KMS-11 (cell line): ENCODE data around the gene PIP5K1C.

ENCODE experiments used
- H2AFZ ChIP-seq: fragments of 200-600 bp; sonication (generic); 2 replicates; pipeline ENCODE4 v1.6.1; 2016; ENCODE audit warnings: antibody characterized with exemption, mixed run types, low read depth
- H3K27ac ChIP-seq: fragments of 200-600 bp; sonication (generic); 2 replicates; pipeline ENCODE4 v1.6.1; 2016; ENCODE audit warnings: mild to moderate bottlenecking, mixed run types
- H3K27me3 ChIP-seq: fragments of 200-600 bp; sonication (generic); 2 replicates; pipeline ENCODE4 v1.6.1; 2017; ENCODE audit warnings: mild to moderate bottlenecking, low read depth, mixed run types, moderate library complexity; ENCODE audit not compliant: insufficient read depth
- H3K36me3 ChIP-seq: fragments of 200-600 bp; sonication (generic); 2 replicates; pipeline ENCODE4 v1.6.1; 2017; ENCODE audit warnings: mild to moderate bottlenecking, mixed run types; ENCODE audit not compliant: insufficient read depth
- H3K4me1 ChIP-seq: fragments of 200-600 bp; sonication (generic); 2 replicates; pipeline ENCODE4 v1.6.1; 2016; ENCODE audit warnings: mild to moderate bottlenecking, low read depth, mixed run types; ENCODE audit not compliant: poor library complexity, severe bottlenecking
- H3K4me2 ChIP-seq: fragments of 200-600 bp; sonication (generic); 2 replicates; pipeline ENCODE4 v1.7.0; 2016; ENCODE audit warnings: mild to moderate bottlenecking, mixed run types
- H3K4me3 ChIP-seq: fragments of 200-600 bp; sonication (generic); IDR thresholded peaks from 2 replicates; pipeline ENCODE4 v1.6.1; 2017; ENCODE audit warnings: low read depth, low read length, mixed read lengths; ENCODE audit not compliant: insufficient read depth
- H3K79me2 ChIP-seq: fragments of 200-600 bp; sonication (generic); 2 replicates; pipeline ENCODE4 v1.6.1; 2016; ENCODE audit warnings: low read depth, mixed run types; ENCODE audit not compliant: insufficient read depth
- H3K9ac ChIP-seq: fragments of 200-600 bp; sonication (generic); 2 replicates; pipeline ENCODE4 v1.6.1; 2016; ENCODE audit warnings: mild to moderate bottlenecking, mixed run types
- H4K20me1 ChIP-seq: fragments of 200-600 bp; sonication (generic); 2 replicates; pipeline ENCODE4 v1.6.1; 2016; ENCODE audit warnings: mild to moderate bottlenecking, mixed run types; ENCODE audit not compliant: insufficient read depth
- TF ChIP-seq, protein P1 (sequence below): fragments of 200-600 bp; sonication (generic); conservative IDR thresholded peaks from 2 replicates; pipeline ENCODE4 v1.6.1; 2017; ENCODE audit warnings: low read depth, mild to moderate bottlenecking, antibody characterized with exemption, low read length, moderate library complexity, mixed read lengths

PIP5K1C gene

DNA sequence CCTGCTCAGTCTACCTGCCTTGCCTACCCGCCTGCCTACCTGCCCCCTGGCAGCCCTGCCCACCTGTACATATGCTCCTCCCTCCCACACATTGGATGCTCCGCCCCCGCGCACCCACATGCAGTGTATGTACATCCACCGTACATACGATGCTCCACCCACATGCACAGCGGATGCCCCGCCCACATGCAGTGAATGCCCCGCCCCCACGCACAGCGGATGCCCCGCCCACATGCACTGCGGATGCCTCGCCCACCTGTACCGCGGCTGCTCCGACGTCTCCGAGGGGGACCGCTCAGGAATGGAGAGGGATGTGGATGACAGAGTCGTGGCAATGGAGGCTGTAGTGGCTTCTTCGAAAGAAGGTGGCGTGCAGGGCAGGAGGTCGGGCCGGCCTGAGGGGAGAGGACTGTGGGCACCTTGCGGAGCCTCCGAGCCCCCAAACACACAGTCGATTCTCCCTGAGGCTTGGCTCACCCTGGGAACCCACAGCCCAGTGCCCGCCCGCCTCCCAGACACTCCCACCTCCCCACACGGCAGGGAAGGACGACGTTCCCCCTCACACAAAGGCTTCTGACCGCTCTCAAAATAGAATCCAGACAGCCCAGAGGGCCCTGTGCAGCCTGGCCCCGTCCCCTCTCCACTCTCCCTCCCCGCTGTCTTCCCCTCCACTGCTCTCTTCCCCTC is 57.1 kb downstream of the PIP5K1C start:
- H2AFZ ChIP-seq = no peak overlapping the region
- no peaks in the 10 kb centered on the region for H3K79me2 ChIP-seq
- H4K20me1 ChIP-seq = no peaks in the 10 kb centered on the region
- H3K9ac ChIP-seq = no peak overlapping the region
- no peaks in the 10 kb centered on the region for H3K4me1 ChIP-seq
- H3K36me3 ChIP-seq = no peaks in the 10 kb centered on the region
- no peak overlapping the region for H3K4me3 ChIP-seq
- no peak overlapping the region for H3K4me2 ChIP-seq
- H3K27me3 ChIP-seq = no peaks in the 10 kb centered on the region
- TF ChIP-seq, protein P1, sequence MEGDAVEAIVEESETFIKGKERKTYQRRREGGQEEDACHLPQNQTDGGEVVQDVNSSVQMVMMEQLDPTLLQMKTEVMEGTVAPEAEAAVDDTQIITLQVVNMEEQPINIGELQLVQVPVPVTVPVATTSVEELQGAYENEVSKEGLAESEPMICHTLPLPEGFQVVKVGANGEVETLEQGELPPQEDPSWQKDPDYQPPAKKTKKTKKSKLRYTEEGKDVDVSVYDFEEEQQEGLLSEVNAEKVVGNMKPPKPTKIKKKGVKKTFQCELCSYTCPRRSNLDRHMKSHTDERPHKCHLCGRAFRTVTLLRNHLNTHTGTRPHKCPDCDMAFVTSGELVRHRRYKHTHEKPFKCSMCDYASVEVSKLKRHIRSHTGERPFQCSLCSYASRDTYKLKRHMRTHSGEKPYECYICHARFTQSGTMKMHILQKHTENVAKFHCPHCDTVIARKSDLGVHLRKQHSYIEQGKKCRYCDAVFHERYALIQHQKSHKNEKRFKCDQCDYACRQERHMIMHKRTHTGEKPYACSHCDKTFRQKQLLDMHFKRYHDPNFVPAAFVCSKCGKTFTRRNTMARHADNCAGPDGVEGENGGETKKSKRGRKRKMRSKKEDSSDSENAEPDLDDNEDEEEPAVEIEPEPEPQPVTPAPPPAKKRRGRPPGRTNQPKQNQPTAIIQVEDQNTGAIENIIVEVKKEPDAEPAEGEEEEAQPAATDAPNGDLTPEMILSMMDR = no peak
- no peak overlapping the region for H3K27ac ChIP-seq

DNA sequence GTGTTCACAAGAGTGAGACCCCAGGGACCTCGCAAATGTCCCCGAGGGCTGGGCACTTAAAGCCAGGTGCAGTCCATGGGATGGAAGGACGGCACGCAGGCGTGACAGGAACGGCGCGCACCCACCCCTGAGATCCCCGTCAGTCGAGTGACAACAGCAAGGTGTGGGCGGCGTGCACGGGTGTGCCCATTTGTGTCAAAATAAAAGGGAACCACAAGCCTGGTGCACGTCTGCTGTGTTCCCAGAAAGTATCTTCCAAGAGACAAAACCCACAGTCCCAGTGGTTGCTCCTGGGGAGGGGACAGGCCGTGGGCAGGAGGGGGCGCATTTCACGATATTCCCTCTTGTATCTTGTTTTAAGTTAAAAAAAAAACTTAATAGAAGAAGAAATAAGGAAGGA is 58.0 kb downstream of the PIP5K1C start:
- no peak overlapping the region for H3K4me3 ChIP-seq
- no peaks in the 10 kb centered on the region for H3K79me2 ChIP-seq
- H4K20me1 ChIP-seq = no peaks in the 10 kb centered on the region
- H3K9ac ChIP-seq = no peak overlapping the region
- H3K27ac ChIP-seq = no peak overlapping the region
- H3K27me3 ChIP-seq = no peaks in the 10 kb centered on the region
- no peak overlapping the region for H2AFZ ChIP-seq
- TF ChIP-seq, protein P1 = no peak
- no peaks in the 10 kb centered on the region for H3K36me3 ChIP-seq
- H3K4me2 ChIP-seq = no peak overlapping the region
- H3K4me1 ChIP-seq = no peaks in the 10 kb centered on the region

DNA sequence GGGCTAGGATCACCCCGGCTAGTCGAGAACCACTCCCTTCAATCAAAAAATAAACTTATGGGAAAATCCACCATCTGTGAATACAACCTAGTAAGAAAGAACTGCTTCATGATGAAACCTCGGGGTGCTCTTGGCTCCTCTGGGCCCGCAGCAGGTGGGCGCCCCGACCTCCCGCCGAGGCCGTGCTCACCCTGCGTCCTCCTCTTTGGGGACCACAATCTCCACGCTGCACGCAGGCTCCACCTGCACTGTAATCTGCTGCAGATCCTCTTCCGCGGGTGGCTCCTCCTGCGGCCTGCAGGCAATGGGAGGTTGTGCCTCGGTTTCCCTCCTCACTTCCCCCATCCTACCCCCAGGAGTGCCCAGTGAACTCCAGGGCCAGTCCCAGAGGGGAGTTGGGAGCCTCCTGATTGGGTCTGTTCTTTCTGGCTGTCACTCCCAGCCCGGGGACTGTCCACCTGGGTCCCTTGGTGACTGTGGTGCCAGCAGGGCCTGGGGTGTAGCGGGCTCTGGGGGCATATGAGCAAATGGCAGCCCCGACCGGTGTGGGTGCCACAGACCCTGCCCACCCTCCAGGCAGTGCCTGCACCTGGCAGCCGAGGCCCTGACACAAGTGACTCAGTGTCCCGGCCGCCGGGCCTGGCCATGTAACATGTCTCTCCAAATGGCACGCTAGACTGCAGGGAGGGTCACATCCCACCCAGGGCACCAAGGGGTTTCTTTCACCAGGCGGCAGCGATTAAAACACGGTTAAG is 58.6 kb downstream of the PIP5K1C start:
- no peak overlapping the region for H2AFZ ChIP-seq
- H3K4me3 ChIP-seq = no peak overlapping the region
- TF ChIP-seq, protein P1 = no peak
- H3K79me2 ChIP-seq = no peaks in the 10 kb centered on the region
- no peak overlapping the region for H3K4me2 ChIP-seq
- no peaks in the 10 kb centered on the region for H4K20me1 ChIP-seq
- no peaks in the 10 kb centered on the region for H3K4me1 ChIP-seq
- no peaks in the 10 kb centered on the region for H3K36me3 ChIP-seq
- H3K27ac ChIP-seq = no peak overlapping the region
- H3K9ac ChIP-seq = no peak overlapping the region
- H3K27me3 ChIP-seq = no peaks in the 10 kb centered on the region

DNA sequence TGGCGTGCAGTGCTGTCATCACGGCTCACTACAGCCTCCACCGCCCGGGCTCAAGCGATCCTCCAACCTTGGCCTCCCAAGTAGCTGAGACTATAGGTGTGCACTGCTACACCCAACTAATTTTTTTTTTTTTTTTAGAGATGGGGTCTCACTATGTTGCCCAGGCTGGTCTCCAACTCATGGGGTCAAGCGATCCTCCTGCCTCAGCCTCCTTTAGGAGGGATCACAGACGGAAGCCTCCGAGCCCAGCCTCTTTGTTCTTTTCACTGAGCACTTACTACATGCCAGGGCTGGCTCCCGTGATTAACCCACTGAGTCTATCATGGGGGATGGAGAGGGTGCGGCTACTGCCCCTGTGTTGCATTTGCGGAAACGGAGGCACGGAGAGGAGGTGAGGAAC is 60.8 kb downstream of the PIP5K1C start:
- no peak overlapping the region for H3K9ac ChIP-seq
- TF ChIP-seq, protein P1 = no peak
- no peak overlapping the region for H3K4me2 ChIP-seq
- H4K20me1 ChIP-seq = no peaks in the 10 kb centered on the region
- H3K27me3 ChIP-seq = no peaks in the 10 kb centered on the region
- H3K79me2 ChIP-seq = no peaks in the 10 kb centered on the region
- no peak overlapping the region for H2AFZ ChIP-seq
- H3K4me1 ChIP-seq = no peaks in the 10 kb centered on the region
- no peak overlapping the region for H3K27ac ChIP-seq
- H3K4me3 ChIP-seq = no peak overlapping the region
- no peaks in the 10 kb centered on the region for H3K36me3 ChIP-seq
